GM21367 (cell line): ENCODE measurements around the gene IFT43.

Experiments
- ATAC-seq: cut with Tn5 transposase; IDR thresholded peaks from one replicate; pipeline ENCODE4 v1.9.1; 2021; ENCODE audit not compliant: unreplicated experiment

The IFT43 gene

GRCh38 chr14:76101391-76102379 is 116.1 kb downstream of the IFT43 start:
- no peak for ATAC-seq

GRCh38 chr14:76104802-76105355 is 119.3 kb downstream of the IFT43 start:
- no peak for ATAC-seq

DNA sequence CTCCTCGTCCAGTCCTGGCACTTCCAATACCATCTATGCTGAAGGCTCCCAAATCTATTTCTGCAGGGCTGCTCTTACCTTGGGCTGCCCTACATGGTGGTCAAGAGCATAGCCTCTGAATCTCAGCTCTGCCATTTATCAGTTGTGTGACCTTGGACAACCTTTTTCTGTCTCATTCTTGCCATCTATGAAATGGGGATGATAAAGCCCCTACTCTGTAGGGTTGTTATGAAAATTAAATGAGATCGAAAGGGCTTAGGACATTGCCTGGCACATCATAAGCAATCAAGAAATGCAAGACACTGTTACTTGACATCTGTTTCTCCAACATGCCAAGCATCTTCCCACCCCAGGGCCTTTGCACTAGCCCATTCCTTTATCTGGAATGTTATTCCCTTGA is 120.6 kb downstream of the IFT43 start:
- no peak for ATAC-seq

GRCh38 chr14:76109087-76109880 is 123.7 kb downstream of the IFT43 start:
- no peak for ATAC-seq

DNA sequence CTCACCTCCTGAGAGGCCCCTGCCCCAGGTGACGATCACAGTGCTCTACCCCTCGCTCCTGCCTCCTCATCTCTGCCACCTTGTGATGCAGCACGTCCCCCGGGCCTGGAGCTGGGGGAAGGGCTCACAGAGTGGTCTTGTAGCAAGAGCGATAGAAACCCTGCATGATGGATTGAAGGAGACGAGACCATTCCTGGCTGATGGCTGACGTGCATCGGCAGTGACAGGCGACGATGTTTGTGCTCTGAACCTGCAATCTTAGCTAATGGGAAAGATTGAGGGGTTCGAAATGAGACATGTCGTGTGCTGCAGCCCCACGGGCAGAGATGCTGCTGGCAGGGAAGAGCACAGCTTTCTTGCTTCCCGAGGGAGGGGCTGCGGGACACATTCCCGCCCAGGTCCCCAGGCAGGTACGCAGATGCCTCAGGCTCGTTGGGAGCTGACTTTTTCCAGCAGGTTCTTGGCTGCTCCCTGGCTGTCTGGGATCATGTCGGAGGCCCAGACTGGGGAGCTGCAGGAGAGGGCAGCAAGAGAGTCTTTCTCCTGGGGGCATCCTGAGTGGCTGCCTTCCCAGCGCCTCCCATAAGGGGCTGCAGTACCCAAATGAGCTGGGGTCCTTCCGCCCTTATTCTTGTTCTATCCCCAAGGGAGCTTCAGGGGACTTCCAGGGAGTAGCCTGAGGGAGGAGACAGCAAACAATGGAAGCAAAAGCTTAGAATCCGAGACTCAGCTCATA is 127.5 kb downstream of the IFT43 start:
- no peak for ATAC-seq

GRCh38 chr14:76113691-76114090 is 128.1 kb downstream of the IFT43 start:
- ATAC-seq = no peak

- ATAC-seq = no peak
Measured at GRCh38 chr14:76115010-76115422, 129.5 kb downstream of the IFT43 start.

GRCh38 chr14:76117789-76118484 is 132.4 kb downstream of the IFT43 start:
- no peak for ATAC-seq

DNA sequence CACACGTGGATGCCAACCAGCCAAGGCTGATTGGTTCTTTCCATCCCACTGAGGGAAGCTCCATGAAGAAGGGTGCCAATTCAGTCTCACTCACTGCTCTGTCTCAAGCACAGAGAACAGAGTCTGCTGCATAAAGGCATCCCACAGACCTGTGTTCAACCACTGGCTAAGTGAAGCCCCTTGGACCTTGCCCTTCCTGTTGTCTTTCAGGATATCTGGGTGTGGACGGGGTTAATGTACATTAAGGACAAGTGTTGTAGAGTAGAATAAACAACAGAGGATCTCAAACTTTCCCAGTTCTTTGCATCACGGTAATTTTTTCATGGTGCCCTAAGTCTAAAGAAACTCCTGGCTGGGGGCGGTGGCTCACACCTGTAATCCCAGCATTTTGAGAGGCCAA is 133.0 kb downstream of the IFT43 start:
- ATAC-seq = no peak

DNA sequence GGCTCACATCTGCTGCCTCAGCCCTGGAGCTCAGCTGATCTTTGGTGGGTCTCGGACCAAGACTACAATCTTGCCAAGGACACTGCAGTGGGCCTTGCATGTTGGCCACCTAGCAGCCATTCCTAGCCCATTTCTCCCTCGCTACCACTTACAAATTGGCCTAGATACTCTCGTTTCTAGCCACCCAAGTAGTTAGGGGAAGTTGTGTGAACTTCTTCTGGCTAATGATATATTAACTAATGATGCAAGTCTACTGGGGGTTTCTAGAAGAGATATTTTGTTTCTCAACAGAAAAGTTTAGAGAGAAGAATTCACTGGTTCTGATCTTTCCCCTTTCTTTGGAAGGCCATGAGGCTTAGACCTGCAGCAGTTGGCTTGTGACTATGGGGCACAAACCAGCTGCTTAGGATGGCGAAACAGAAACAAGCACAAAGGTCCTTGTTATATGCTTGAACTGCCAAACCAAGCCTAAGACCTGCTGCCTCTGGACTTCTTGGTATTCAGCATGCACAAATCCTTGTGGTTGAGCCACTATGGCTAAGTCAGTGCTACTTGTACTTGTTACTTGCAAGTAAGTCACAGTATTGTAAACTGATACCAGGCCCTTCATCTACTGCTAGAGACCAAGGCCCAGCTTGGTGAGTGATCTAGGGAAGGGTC is 135.7 kb downstream of the IFT43 start:
- no peak for ATAC-seq

DNA sequence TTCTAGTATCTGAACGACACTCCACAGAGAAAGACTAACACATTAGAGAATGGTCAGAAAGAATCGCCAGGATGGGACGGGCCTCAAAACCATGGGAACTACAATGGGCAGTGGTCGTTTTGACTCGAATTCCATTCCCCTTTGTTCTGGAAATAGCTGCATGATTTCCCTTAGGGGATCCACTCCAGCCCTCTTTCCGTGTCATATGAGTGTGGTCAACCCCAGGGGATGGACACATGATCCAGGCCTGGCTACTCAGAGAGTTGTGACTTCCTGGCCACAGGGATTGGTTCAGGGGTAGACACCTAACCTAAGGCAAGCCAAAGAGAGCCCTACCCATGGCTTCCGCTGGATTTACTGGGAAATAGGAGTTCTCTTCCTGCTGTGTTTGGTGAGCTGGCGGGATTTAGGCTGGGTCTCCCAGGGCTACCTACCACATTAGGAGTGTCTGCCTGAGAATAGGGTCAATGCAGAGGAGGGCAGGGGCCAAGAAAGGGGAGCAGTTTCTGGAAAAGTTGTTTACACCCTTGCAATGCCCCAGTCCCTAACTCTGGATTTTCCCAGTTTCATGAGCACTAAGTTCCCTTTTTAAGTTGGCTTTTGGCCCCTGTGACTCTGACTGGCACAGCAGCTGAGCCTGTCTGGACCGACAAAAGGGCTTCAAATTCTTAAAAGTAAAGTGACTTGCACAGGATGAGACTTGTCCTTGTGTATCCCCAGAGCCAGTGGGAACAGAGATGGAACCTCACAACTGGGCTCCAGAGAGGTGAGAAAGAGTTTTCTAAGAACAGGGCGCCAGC is 138.1 kb downstream of the IFT43 start:
- ATAC-seq = no peak

DNA sequence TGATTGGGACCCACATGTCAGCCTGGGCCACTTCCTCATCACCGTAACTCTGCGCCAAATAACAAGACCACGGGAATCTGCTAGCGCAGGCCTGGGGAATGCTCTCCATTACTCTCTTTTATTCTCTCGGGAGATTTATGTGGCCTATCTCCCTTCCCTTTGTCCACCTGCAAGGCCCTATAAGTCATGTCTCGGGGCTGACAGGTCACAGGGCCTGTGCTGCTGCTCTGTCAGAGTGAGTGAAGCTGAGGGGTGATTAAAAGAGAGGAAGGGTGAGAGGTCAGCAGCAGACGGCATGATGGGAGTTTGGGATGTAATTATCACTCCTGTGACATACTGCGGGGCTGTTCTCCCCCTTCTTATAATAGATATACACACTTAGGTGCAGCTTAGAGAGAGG is 139.9 kb downstream of the IFT43 start:
- ATAC-seq = no peak

GRCh38 chr14:76126076-76126475 is 140.5 kb downstream of the IFT43 start:
- no peak for ATAC-seq

DNA sequence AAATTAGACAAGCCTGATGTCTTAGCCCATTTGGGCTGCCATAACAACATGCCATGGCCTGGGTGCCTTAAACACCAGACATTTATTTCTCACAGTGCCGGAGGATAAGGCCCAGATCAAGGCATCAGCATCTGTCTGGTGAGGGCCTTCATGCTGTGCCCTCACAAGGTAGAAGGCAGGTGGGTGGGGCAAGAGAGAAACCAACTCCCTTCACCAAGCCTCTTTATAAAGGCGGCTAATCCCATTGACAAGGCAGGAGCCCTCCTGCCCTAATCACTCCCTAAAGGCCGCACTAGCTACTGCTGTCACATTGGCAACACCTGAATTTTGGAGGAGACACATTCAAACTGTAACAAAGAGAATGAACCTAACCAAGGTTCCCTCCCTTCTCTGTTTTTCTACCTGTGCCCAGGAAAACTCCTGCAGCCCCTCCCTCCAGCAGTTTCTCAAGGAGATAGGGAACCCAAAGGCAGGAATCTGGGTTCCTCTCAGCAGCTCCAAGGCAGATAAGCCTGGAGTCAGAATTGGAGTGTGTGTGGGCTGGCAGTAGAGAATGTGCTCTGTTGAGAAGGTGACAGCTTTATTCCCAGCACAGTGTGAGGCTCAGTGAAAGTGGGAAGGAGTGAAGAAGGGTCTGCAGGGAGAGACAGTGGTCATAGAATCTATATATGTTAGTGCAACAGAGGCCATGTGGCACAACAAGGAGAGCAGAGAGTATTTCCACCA is 144.5 kb downstream of the IFT43 start:
- ATAC-seq = no peak

DNA sequence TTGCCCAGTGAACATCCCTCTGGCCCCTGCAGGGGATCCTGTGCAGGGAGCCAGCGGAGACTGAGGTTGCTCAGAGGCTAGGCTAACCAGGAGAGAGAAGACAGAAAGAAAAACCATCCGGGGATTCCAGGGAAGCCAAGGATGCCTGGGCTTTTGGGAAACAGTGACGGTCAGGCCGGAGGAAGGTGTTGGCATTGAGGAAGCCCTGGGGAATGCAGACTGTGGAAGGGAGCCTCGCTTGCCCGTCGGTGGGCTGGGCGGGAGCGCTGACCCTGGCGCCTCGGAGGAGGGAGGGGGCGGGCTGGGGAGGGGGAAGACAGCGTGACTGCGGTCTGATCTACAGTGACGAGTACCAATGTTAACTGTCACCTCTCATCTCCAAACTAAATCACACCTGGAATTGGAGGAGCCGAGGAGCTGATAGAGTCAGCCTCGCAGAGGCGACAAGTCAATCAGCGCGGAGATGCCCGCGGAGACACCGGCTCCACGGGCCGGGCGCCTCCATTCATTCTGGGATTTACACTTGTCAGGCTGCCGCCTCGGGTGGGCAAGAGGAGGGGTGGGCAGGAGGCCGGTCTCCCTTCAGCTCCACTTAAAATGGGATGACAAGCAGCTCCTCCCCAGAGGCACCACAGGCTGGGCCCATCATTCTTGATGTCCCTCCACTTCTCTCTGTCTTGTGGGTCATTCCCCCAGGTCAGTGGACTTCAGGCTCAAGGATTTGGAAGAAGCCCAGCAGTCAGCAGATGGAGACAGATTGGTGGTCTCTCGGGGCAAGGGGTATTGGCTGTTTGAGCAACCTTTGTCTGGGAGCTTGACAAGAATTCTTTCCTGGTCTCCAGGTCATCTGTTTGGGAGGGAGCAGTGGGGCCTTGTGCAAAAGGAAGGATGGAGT is 145.8 kb downstream of the IFT43 start:
- ATAC-seq = no peak

DNA sequence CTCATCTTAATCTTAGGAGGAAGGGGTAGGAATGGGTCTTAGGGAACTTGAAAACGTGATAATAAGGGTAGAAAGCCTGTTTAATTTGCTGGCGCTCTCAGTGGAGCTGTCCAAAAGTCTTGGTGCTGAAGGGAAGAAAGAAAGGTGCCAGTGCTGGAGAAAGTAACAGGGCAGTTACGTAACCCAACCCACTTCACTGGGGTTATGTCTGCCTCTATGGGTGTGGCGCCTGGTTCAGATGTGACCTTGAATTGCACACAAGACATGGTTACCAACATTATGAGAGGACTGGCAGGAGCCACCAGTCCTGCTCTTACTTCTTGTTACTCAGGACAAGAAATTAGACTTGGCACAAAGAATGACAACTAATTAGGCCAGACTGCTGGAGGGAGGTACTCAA is 147.5 kb downstream of the IFT43 start:
- no peak for ATAC-seq
